Measurements from ENCODE around the gene GRM4.

The GRM4 gene

GRCh38 chr6:33977606-33978411 is 168.1 kb downstream of the GRM4 start:
- DNase-seq (ENCODE audit: low spot score) = no peak

- no peak for DNase-seq (ENCODE audit: low spot score)
Observed at GRCh38 chr6:33976437-33977360, 169.2 kb downstream of the GRM4 start.

GRCh38 chr6:33975661-33976436 is 170.0 kb downstream of the GRM4 start:
- DNase-seq (ENCODE audit: low spot score) = no peak

- no peak for DNase-seq (ENCODE audit: low spot score)
Observed at GRCh38 chr6:33974471-33974870, 171.4 kb downstream of the GRM4 start.

- DNase-seq (ENCODE audit: low spot score) = no peak
Observed at GRCh38 chr6:33974030-33974429, 171.9 kb downstream of the GRM4 start.

GRCh38 chr6:33971580-33971979 is 174.3 kb downstream of the GRM4 start:
- DNase-seq (ENCODE audit: low spot score) = no peak

All from hepatic stellate cell (primary cell).